CD4-positive, alpha-beta T cell treated with Interleukin-10 for 1 hour (primary cell): ENCODE measurements around the gene SYTL3.
A peak's percentile ranks its signal among the peaks of the same experiment; 100 is the strongest.

Source experiments
- DNase-seq: peaks from one replicate; pipeline ENCODE4 v3.0.0-alpha.2; 2020

SYTL3 gene

GRCh38 chr6:158737082-158737709 is 87.3 kb downstream of the SYTL3 start:
- no peak for DNase-seq

GRCh38 chr6:158737710-158738615 is 88.1 kb downstream of the SYTL3 start:
- no peak for DNase-seq

GRCh38 chr6:158739673-158740072 is 89.8 kb downstream of the SYTL3 start:
- DNase-seq = no peak

GRCh38 chr6:158743033-158743651 is 93.3 kb downstream of the SYTL3 start:
- DNase-seq = no peak

GRCh38 chr6:158744986-158745430 is 95.2 kb downstream of the SYTL3 start:
- no peak for DNase-seq

GRCh38 chr6:158751224-158751623 is 101.4 kb downstream of the SYTL3 start:
- no peak for DNase-seq

- no peak for DNase-seq
Measured at GRCh38 chr6:158751921-158752320, 102.1 kb downstream of the SYTL3 start.

- peak; percentile 3 for DNase-seq
Measured at GRCh38 chr6:158752613-158753012, 102.8 kb downstream of the SYTL3 start.

- DNase-seq = no peak
Measured at GRCh38 chr6:158753811-158754210, 104.0 kb downstream of the SYTL3 start.

- no peak for DNase-seq
Measured at GRCh38 chr6:158754738-158755137, 104.9 kb downstream of the SYTL3 start.

- no peak for DNase-seq
Measured at GRCh38 chr6:158755636-158756035, 105.8 kb downstream of the SYTL3 start.

GRCh38 chr6:158756126-158756525 is 106.3 kb downstream of the SYTL3 start:
- DNase-seq = no peak

- DNase-seq = peak; percentile 4
Measured at GRCh38 chr6:158756977-158757752, 107.3 kb downstream of the SYTL3 start.

- DNase-seq = no peak
Measured at GRCh38 chr6:158757753-158758090, 107.9 kb downstream of the SYTL3 start.

- DNase-seq = peak; percentile 1
Measured at GRCh38 chr6:158758451-158758860, 108.6 kb downstream of the SYTL3 start.

- peak; percentile 16 for DNase-seq
Measured at GRCh38 chr6:158758941-158759479, 109.2 kb downstream of the SYTL3 start.

- DNase-seq = peak; percentile 30
Measured at GRCh38 chr6:158759966-158760617, 110.2 kb downstream of the SYTL3 start.

- DNase-seq = no peak
Measured at GRCh38 chr6:158760618-158761250, 110.9 kb downstream of the SYTL3 start.

GRCh38 chr6:158761746-158762145 is 111.9 kb downstream of the SYTL3 start:
- DNase-seq = peak; percentile 31

- DNase-seq = peak; percentile 51
Measured at GRCh38 chr6:158762787-158763433, 113.1 kb downstream of the SYTL3 start.
